NCI-H510A treated with DMSO at 0.1 percent for 48 hours (cell line): Measurements from ENCODE around the gene DNAJA3.
"Not testable (repeated sequence)": the region's sequence is repeated elsewhere in the genome, so short reads cannot be mapped to it uniquely, and the experiment has no call there.

Source experiments
- DNase-seq: peaks from one replicate; lab custom pipeline; 2025; lab: John Stamatoyannopoulos, UW

Gene DNAJA3

GRCh38 chr16:4387781-4388180 lies 37.9 kb upstream of the DNAJA3 start:
- DNase-seq: no peak

GRCh38 chr16:4388271-4389021 lies 37.2 kb upstream of the DNAJA3 start:
- DNase-seq: no peak

GRCh38 chr16:4389051-4389955 lies 36.4 kb upstream of the DNAJA3 start:
- no peak for DNase-seq

GRCh38 chr16:4390266-4391260 lies 35.1 kb upstream of the DNAJA3 start:
- DNase-seq: no peak

GRCh38 chr16:4391631-4392381 lies 33.9 kb upstream of the DNAJA3 start:
- DNase-seq: no peak

- peak; percentile 68 for DNase-seq
Measured at GRCh38 chr16:4392382-4393239, 33.1 kb upstream of the DNAJA3 start.

- DNase-seq: no peak
Measured at GRCh38 chr16:4393240-4393600, 32.4 kb upstream of the DNAJA3 start.

- not testable (repeated sequence) for DNase-seq
Measured at GRCh38 chr16:4393850-4394249, 31.8 kb upstream of the DNAJA3 start.

- DNase-seq: no peak
Measured at GRCh38 chr16:4395055-4395726, 30.5 kb upstream of the DNAJA3 start.

- DNase-seq: no peak
Measured at GRCh38 chr16:4399001-4399730, 26.5 kb upstream of the DNAJA3 start.

- no peak for DNase-seq
Measured at GRCh38 chr16:4401094-4401501, 24.6 kb upstream of the DNAJA3 start.

GRCh38 chr16:4401510-4401909 lies 24.2 kb upstream of the DNAJA3 start:
- DNase-seq: no peak

GRCh38 chr16:4402439-4403132 lies 23.1 kb upstream of the DNAJA3 start:
- DNase-seq: peak; percentile 52

GRCh38 chr16:4403133-4403949 lies 22.3 kb upstream of the DNAJA3 start:
- no peak for DNase-seq

- DNase-seq: no peak
Measured at GRCh38 chr16:4404247-4404966, 21.3 kb upstream of the DNAJA3 start.

GRCh38 chr16:4404967-4405696 lies 20.5 kb upstream of the DNAJA3 start:
- DNase-seq: no peak
